ENCODE results near the gene C6orf132. TPM values are rescaled to one million over a fixed set of nuclear protein-coding genes. Genes with fewer than 3 reads are reported as not detected.

C6orf132 gene
- total RNA-seq, 1 donor from 2014 or later = 0.18 TPM

DNA sequence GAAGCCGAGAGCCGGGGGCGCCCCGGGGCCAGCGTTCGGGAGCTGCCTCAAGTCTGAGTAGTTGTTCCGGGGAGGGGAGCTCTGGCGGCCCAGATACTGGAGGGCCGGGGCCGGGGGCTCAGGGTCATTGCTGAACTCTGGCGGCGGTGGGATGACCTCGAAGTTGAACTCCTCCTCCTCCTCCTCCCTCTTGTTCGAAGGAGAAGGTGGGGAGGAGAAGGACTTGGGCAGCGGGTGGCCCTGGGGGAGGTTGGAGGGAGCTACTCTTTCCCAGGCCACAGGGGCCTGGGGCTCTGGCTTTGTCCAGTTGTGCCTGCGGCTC, 37.7 kb downstream of the C6orf132 start:
- no peak for DNase-seq (ENCODE audit: low spot score)
- H3K27ac Mint-ChIP-seq = no peak overlapping the region
- intact Hi-C loops (cut with micrococcal nuclease) = loop anchor here (1.0 to 2.0 kb wide), 4 partner anchors 29 to 318 kb away; partner anchors contain the start of gene TOMM6
- H3K36me3 Mint-ChIP-seq (ENCODE audit: low read depth) = no peaks in the 10 kb centered on the region
- no peaks in the 10 kb centered on the region for H3K9me3 Mint-ChIP-seq
- peaks cover 1% of the 10 kb centered on the region for H3K27me3 Mint-ChIP-seq (ENCODE audit: insufficient read depth)
- peak overlapping the region; percentile 54 for H3K4me3 Mint-ChIP-seq
- peaks cover 36% of the 10 kb centered on the region for H3K4me1 Mint-ChIP-seq (ENCODE audit: low read depth)

- H3K27me3 Mint-ChIP-seq (ENCODE audit: insufficient read depth) = peaks cover 1% of the 10 kb centered on the region
- no peaks in the 10 kb centered on the region for H3K36me3 Mint-ChIP-seq (ENCODE audit: low read depth)
- peak overlapping the region; percentile 70 for H3K4me3 Mint-ChIP-seq
- H3K9me3 Mint-ChIP-seq = no peaks in the 10 kb centered on the region
- peak; percentile 60 for DNase-seq (ENCODE audit: low spot score)
- intact Hi-C loops (cut with micrococcal nuclease) = loop anchor here (1.0 to 2.0 kb wide), 4 partner anchors 29 to 317 kb away; partner anchors contain the start of gene TOMM6
- peak overlapping the region; percentile 67 for H3K27ac Mint-ChIP-seq
- peaks cover 39% of the 10 kb centered on the region for H3K4me1 Mint-ChIP-seq (ENCODE audit: low read depth)
Measured at GRCh38 chr6:42104095-42104803, 38.2 kb downstream of the C6orf132 start.

GRCh38 chr6:42103753-42104094, 38.7 kb downstream of the C6orf132 start:
- peak overlapping the region; percentile 70 for H3K4me3 Mint-ChIP-seq
- H3K4me1 Mint-ChIP-seq (ENCODE audit: low read depth) = peaks cover 39% of the 10 kb centered on the region
- peaks cover 1% of the 10 kb centered on the region for H3K27me3 Mint-ChIP-seq (ENCODE audit: insufficient read depth)
- intact Hi-C loops (cut with micrococcal nuclease) = loop anchor here (1.0 to 2.0 kb wide), 4 partner anchors 28 to 317 kb away; partner anchors contain the start of gene TOMM6
- DNase-seq (ENCODE audit: low spot score) = no peak
- H3K27ac Mint-ChIP-seq = peak overlapping the region; percentile 67
- H3K9me3 Mint-ChIP-seq = no peaks in the 10 kb centered on the region
- no peaks in the 10 kb centered on the region for H3K36me3 Mint-ChIP-seq (ENCODE audit: low read depth)

- H3K9me3 Mint-ChIP-seq = no peaks in the 10 kb centered on the region
- peak overlapping the region; percentile 67 for H3K27ac Mint-ChIP-seq
- DNase-seq (ENCODE audit: low spot score) = no peak
- no peaks in the 10 kb centered on the region for H3K36me3 Mint-ChIP-seq (ENCODE audit: low read depth)
- peaks cover 39% of the 10 kb centered on the region for H3K4me1 Mint-ChIP-seq (ENCODE audit: low read depth)
- peaks cover 1% of the 10 kb centered on the region for H3K27me3 Mint-ChIP-seq (ENCODE audit: insufficient read depth)
- intact Hi-C loops (cut with micrococcal nuclease) = no loop called here
- peak overlapping the region; percentile 70 for H3K4me3 Mint-ChIP-seq
Measured at GRCh38 chr6:42103216-42103615, 39.2 kb downstream of the C6orf132 start.

GRCh38 chr6:42101186-42101657, 41.2 kb downstream of the C6orf132 start:
- peaks cover 39% of the 10 kb centered on the region for H3K4me1 Mint-ChIP-seq (ENCODE audit: low read depth)

DNA sequence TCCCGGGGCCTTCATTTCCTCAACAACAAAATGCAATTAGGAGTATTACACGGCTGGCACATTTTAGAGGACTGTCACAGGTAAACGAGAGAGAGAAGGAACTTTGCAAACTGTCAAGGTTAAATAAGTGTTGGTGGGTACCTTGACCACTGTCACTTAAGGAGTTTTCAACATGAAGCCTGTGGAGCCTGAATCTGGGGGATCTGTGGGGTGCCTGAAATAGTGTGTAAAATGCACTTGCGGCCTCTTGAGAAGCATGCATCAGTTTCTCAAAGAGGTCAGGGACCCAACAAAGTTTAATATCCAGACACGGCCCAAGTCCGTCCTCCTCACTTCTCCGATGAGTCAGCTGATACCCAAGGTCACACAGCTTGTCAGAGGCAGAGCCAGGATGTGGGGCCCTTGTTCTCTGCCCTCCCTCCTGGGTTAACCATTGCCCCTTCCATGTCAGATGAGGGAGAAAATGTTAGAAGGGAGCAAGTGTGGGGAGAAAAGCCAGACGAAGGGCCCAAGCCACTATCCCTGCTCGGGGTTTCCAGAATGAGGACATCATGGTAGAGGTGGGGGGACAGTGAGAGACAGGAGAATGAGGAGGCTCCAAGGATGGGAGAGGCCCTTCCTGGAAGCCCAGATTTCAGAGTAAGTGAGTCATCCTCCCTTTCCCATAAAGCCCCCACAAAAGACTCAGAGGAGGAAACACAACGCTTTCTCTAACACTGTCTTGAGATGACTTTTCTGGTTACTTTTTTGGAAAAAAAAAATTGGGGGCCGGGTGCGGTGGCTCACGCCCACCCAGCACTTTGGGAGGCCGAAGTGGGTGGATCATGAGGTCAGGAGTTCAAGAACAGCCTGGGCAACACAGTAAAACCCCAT, 42.2 kb downstream of the C6orf132 start:
- peak overlapping the region; percentile 56 for H3K4me3 Mint-ChIP-seq
- no peaks in the 10 kb centered on the region for H3K36me3 Mint-ChIP-seq (ENCODE audit: low read depth)
- peaks cover 1% of the 10 kb centered on the region for H3K27me3 Mint-ChIP-seq (ENCODE audit: insufficient read depth)
- no peak for DNase-seq (ENCODE audit: low spot score)
- peaks cover 39% of the 10 kb centered on the region for H3K4me1 Mint-ChIP-seq (ENCODE audit: low read depth)
- intact Hi-C loops (cut with micrococcal nuclease) = loop anchor here (2.0 kb wide), 1 partner anchor 51 kb away; no protein-coding TSS in a partner anchor
- H3K27ac Mint-ChIP-seq = peak overlapping the region; percentile 88
- no peaks in the 10 kb centered on the region for H3K9me3 Mint-ChIP-seq

More at GRCh38 chr6:42101186-42101657, 41.2 kb downstream of the C6orf132 start:
- Mint-ChIP-seq H3K4me3 (no peak overlapping the region), H3K27me3 (ENCODE audit: insufficient read depth) (peaks cover 1% of the 10 kb centered on the region), H3K36me3 (ENCODE audit: low read depth) (no peaks in the 10 kb centered on the region), H3K9me3 (no peaks in the 10 kb centered on the region), H3K27ac (peak overlapping the region; percentile 79)
- intact Hi-C loops (cut with micrococcal nuclease) = loop anchor here (2.0 kb wide), 1 partner anchor 52 kb away; no protein-coding TSS in a partner anchor
- no peak for DNase-seq (ENCODE audit: low spot score)

- Mint-ChIP-seq H3K27ac (peak overlapping the region; percentile 88), H3K36me3 (ENCODE audit: low read depth) (no peaks in the 10 kb centered on the region), H3K4me3 (peak overlapping the region; percentile 56), H3K4me1 (ENCODE audit: low read depth) (peaks cover 39% of the 10 kb centered on the region), H3K9me3 (no peaks in the 10 kb centered on the region), H3K27me3 (ENCODE audit: insufficient read depth) (no peaks in the 10 kb centered on the region)
- no peak for DNase-seq (ENCODE audit: low spot score)
- intact Hi-C loops (cut with micrococcal nuclease) = loop anchor here (2.0 kb wide), 1 partner anchor 51 kb away; no protein-coding TSS in a partner anchor
Measured at GRCh38 chr6:42099340-42100028, 42.9 kb downstream of the C6orf132 start.

DNA sequence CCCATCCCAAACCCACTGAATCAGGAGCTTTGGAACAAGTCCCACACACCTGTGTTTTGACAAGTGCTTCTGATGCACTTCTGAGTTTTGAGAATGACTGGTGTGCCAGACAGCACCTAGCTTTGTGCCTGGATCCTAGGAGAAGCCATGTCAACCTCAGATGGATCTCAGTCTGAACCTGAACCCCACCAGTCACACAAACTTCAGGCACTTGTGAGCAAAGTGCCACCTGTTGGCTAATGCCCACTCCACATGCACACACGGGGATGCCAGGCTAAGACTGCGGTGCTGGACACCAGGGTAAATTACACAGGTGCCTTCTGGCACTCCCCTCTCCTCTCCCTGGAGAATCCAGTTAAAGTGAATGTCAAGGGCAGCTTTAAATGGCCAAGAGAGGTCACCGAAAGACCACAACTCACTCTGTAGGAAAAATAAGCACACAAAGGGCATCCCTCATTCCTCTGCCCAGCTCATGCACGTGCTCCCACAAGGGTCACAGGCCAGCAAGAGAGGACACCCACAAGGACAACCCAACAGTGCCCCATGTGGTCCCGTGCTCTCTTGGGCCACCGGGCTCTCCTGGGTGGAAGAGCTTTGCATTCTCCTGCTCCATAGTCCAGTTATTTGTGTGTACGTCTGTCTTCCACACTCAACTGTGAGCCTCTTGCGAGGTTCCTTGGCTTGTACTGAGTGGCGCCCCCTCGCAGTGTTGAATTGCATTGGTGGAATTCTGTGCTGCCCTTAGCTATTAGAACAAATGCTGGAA, 46.5 kb downstream of the C6orf132 start:
- Mint-ChIP-seq H3K27me3 (ENCODE audit: insufficient read depth) (no peaks in the 10 kb centered on the region), H3K36me3 (ENCODE audit: low read depth) (no peaks in the 10 kb centered on the region), H3K4me1 (ENCODE audit: low read depth) (peaks cover 12% of the 10 kb centered on the region), H3K27ac (no peak overlapping the region), H3K9me3 (no peaks in the 10 kb centered on the region), H3K4me3 (no peak overlapping the region)
- DNase-seq (ENCODE audit: low spot score) = no peak
- intact Hi-C loops (cut with micrococcal nuclease) = no loop called here

DNA sequence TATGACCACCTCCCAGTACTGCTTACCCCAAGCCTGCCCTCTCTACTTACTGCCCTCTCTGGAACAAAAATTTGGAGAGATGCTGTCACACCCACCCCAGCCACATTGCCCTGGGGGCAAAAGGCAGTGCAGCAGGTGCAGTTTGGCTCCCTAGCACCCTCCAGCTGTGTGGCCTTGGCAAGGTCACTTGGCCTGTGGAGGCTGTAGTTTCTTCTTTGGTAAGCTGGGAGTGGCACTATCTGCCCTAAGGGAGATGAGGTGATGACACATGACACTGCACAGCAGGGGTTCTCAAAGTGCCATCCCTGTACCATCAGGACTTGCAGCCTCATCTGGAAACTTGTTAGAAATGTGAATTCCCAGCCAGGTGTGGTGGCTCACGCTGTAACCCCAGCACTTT, 47.3 kb downstream of the C6orf132 start:
- peaks cover 6% of the 10 kb centered on the region for H3K4me1 Mint-ChIP-seq (ENCODE audit: low read depth)
- H3K4me3 Mint-ChIP-seq = no peak overlapping the region
- no peaks in the 10 kb centered on the region for H3K36me3 Mint-ChIP-seq (ENCODE audit: low read depth)
- H3K9me3 Mint-ChIP-seq = no peaks in the 10 kb centered on the region
- no peak overlapping the region for H3K27ac Mint-ChIP-seq
- intact Hi-C loops (cut with micrococcal nuclease) = no loop called here
- no peak for DNase-seq (ENCODE audit: low spot score)
- H3K27me3 Mint-ChIP-seq (ENCODE audit: insufficient read depth) = no peaks in the 10 kb centered on the region

DNA sequence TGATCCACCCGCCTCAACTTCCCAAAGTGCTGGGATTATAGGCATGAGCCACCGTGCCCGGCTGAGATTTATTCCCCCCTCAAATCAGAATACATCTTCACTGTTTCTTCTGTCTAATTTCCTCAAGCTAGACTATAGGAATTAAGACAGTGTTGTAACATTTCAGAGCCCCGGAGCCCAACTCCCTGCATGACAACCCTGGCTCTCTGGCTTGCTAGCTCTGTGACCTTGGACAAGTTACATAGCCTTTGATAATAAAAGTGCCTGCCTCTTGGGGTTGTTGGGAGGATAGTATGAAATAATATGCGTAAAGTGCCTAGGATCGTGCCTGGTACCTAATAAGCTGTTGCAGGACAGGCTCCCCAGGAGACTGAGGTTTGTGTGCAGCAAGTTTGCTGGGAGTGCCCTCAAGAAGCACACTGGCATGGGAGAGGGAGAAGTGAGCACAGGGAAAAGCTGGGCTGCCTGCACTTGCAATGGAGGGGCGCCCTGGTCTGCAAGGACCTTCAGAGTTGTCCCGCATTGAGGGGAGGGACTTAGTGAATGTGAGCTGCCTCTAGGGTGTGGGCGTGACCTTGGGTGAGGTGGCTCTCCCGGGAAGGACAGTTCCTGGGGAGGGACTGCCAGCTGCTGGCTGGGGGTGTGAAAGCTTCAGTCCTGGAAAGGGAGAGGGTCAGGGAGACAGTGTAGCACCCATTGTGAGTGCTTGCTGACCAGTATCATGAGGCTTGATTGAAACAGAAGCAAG, 48.7 kb downstream of the C6orf132 start:
- no peak for DNase-seq (ENCODE audit: low spot score)
- intact Hi-C loops (cut with micrococcal nuclease) = no loop called here
- Mint-ChIP-seq H3K9me3 (no peaks in the 10 kb centered on the region), H3K27me3 (ENCODE audit: insufficient read depth) (no peaks in the 10 kb centered on the region), H3K36me3 (ENCODE audit: low read depth) (no peaks in the 10 kb centered on the region), H3K4me3 (no peak overlapping the region), H3K4me1 (ENCODE audit: low read depth) (no peaks in the 10 kb centered on the region), H3K27ac (no peak overlapping the region)

DNA sequence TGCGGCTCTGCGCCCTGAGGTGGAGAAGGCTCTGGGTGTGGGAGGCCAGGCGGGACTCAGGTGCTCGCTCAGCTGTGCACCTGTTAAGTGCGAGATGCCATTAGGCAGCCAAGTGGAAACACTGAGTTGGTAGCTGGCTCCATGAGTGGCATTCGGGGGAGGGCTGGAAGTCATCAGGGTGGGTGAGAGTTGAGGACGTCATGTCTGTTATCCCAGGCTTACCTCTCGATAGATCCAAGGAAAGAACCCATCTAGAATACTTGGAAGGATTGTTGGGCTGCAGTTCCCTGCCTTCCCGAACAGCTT, 50.7 kb downstream of the C6orf132 start:
- DNase-seq (ENCODE audit: low spot score) = no peak
- Mint-ChIP-seq H3K4me1 (ENCODE audit: low read depth) (no peaks in the 10 kb centered on the region), H3K4me3 (no peak overlapping the region), H3K27me3 (ENCODE audit: insufficient read depth) (no peaks in the 10 kb centered on the region), H3K36me3 (ENCODE audit: low read depth) (no peaks in the 10 kb centered on the region), H3K27ac (no peak overlapping the region), H3K9me3 (no peaks in the 10 kb centered on the region)
- intact Hi-C loops (cut with micrococcal nuclease) = no loop called here

Measured in activated T-helper 1 cell treated with anti-CD3 and anti-CD28 coated beads, Interleukin-12 subunit alpha, Interleukin-12 subunit beta, Interleukin-2, Interleukin-4 antibody, amounts not matched to agents 30 ng/mL and 10 ng/mL and 1 ng/mL, durations not matched to agents 14 hours and 24 hours and 36 hours (primary cell).